Measurements from ENCODE around the gene GAA.
A peak's percentile ranks its signal among the peaks of the same experiment; 100 is the strongest.

GAA gene

GRCh38 chr17:80119271-80119791, 17.9 kb downstream of the GAA start:
- no peak for DNase-seq

DNA sequence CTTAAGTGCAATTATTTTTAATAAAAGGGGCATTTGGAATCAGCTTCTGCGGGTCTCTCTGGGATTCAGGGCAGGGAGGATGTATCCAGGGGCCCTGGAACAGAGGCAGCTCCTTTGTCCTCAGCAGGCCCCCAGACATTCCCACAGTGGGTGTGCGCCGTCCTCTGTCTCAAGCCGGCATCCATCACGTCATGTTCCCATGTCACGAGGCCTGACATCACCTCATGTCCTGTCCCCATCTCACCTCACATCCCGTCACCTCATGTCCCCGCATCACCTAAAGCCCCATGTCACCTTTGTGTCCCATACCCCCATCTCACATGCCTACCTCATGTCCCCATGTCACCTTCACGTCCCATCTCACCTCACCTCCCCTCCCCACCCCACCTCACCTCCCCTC, 18.5 kb downstream of the GAA start:
- DNase-seq, result no peak

- no peak for DNase-seq
Measured at GRCh38 chr17:80122026-80122575, 20.7 kb downstream of the GAA start.

DNA sequence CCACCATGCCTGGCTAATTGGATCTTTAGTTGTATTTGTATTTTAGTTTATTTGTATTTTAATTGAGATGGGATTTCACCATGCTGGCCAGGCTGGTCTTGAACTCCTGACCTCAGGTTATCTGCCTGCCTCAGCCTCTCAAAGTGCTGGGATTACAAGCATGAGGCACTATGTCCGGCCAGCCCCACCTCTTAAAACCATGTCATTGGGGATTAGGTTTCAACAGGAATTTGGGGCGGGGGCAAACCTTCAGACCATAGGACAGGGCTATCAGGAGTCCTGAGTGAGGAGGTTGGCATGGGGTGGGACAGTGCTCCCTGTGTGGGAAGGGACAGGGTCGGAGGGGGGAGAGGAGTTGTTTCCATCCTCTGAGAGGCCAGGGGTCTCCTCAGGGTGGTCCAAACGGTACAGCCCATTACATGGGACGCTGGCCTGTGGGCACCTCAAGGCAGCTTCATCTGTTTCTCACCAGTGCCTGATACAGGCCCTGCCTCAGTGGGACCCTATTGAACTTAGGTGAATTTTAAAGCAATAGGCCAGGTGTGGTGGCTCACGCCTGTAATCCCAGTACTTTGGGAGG, 21.6 kb downstream of the GAA start:
- no peak for DNase-seq

DNA sequence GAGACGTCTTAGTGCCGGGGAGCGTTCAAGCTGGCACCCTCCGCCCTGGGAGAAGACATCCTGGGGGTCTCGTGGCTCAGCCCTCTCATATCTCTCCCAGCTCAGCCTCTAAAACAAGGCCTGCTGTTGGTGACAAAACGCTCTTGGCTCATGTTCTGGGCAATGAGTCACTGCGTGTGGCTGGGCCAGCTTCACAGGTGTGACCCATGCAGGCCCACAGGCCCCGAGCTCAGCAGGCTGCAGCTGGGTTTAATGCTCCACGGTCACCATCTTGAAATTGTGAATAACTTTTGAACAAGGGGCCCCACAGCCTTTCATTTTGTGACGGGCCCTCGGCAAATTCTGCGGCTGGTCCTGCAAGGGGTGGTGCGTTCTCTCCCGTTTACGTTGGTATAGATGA, 22.4 kb downstream of the GAA start:
- DNase-seq, result no peak

- DNase-seq, result no peak
Measured at GRCh38 chr17:80124351-80124981, 23.1 kb downstream of the GAA start.

DNA sequence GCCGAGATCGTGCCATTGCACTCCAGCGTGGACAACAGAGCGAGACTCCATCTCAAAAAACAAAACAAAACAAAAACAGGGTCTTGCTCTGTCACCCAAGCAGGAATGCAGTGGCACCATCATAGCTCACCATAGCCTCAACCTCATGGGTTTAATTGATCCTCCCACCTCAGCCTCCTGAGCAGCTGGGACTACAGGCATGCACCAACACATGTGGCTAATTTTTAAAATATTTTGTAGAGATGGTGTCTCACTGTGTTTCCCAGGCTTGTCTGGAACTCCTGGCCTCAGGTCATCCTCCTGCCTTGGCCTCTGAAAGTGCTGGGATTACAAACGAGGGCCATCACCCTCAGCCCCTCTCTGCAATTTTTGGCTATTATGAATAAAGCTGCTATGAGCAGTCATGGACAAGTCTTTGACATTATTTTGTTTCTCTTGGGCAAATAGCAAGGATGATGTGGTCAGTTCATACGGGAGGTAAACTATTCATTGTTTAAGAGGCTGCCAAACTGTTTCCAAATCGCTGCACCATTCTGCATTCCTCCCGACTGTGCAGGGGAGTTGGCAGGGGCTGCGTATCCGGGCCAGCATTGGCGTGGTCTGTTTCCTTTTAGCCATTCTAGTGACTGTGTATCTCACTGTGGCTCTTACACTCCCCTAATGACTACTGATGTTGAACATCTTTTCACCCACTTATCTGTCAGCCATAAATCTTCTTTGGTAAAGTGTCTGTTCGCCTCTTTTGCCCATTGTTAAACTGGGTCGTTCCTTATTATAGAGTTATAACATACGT, 24.5 kb downstream of the GAA start:
- no peak for DNase-seq

- DNase-seq, result no peak
Measured at GRCh38 chr17:80126449-80126715, 25.0 kb downstream of the GAA start.

DNA sequence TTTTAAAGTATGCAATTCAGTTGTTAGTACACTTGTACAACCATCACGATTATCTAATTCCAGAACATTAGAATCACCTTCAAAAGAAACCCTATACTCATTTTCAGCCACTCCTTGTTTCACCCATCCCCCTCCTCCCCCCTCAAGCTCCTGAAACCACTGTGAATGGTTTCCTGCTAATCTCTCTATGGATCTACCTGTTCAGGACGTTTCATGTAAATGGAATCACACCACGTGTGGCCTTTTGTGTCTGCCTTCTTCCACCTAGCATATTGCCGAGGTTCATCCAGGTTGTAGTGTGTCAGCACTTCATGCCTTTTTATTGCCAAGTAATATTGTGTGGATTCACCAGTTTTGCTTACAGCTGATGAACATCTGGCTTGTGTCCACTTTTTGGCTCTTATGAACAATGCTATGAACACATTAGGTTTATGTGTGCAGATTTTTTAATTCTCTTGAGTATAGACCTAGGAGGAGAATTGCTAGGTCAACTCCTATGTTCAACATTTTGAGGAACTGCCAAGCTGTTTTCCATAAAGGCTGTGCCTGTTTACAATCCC, 27.7 kb downstream of the GAA start:
- no peak for DNase-seq

DNA sequence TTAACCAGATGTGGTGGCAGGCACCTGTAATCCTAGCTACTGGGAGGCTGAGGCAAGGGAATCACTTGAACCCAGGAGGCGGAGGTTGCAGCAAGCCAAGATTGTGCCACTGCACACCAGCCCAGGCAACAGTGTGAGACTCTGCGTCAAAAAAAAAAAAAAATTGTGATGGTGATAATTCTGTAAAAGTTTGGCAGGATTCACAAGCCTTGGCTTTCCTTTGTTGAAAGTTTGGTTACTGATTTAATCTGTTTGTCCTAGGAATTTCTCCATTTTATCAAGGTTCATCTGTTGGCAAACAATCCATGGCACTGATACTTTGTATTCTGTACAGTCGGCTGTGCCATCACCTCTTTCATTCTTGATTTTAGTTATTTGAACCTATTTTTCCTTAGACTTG, 29.6 kb downstream of the GAA start:
- no peak for DNase-seq

DNA sequence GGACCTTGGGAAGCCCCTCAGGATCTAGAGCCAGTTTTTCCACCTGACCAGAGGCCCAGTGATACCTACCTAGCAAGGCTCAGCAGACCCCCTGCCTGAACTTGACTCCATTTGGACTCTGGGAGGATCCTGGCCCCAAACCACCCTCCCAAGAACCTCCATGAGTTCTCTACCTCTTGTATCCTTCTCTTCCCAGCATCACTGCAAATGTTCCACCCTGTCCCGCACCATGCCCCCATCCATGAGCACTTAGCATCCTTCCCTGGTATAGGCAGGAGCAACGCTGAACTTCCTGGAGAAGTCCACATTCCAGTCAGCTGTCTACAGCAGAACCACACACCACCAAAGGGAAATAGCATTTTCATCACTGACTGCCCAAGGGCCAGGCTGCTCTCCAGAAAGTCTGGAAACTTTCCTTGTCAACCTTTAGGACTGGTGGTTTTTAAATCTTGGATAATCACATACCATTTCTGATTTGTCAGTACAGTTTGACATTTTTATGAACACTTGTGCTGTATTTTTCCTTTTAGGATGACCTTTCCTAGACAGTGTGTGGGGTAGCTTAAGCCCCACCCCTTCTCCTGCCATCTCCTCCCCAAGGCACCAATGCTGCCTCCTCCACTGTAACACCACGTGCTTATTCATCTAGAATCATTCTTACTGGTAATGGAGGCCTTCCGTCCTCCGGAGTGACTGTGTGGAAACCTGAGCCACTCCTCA, 31.7 kb downstream of the GAA start:
- DNase-seq, result no peak

- DNase-seq, result no peak
Measured at GRCh38 chr17:80133626-80133970, 32.2 kb downstream of the GAA start.

DNA sequence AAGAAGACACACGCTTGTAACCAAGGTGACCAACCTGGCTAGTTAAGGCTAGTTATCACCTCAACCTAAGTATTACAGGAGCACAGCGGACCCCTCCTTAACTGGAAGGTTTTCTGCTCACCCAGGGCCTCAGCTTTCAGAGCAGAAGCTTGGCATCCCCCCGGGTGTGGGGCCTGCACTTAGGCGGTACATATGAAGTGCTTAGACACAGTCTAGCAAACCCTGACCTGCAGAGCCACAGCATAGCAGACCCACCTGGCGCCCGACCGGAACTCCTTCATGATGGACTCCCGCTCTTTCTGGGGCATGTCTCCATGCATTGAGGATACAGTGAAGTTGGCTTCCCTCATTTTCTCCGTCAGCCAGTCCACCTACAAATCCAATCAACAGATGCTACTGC, 35.8 kb downstream of the GAA start:
- DNase-seq, result no peak

DNA sequence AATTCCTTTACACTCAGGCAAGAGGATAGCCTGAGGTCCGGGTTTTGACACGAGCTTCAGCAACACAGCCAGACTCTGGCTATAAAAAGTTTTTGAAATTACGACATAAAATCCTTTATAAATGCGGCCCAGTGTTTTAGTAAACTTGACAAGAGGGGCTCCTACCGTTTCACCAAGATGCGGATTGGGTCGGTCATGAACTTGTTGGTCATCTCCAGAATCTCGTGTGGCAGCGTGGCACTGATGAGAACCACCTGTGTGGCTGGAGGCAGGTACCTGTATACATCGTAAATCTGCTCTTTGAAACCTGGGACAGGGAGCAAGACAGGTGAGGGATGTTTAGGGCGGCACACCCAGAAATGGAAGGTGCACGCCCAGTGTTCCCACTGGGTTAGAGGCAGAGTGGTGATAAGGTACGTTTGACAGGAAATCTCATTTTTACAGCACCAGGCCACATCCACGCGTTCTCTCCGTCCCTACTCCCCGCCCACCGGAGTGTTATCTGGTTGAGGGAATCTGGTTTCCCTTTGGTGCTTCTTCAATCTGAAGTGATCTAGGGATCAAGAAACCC, 37.6 kb downstream of the GAA start:
- no peak for DNase-seq

DNA sequence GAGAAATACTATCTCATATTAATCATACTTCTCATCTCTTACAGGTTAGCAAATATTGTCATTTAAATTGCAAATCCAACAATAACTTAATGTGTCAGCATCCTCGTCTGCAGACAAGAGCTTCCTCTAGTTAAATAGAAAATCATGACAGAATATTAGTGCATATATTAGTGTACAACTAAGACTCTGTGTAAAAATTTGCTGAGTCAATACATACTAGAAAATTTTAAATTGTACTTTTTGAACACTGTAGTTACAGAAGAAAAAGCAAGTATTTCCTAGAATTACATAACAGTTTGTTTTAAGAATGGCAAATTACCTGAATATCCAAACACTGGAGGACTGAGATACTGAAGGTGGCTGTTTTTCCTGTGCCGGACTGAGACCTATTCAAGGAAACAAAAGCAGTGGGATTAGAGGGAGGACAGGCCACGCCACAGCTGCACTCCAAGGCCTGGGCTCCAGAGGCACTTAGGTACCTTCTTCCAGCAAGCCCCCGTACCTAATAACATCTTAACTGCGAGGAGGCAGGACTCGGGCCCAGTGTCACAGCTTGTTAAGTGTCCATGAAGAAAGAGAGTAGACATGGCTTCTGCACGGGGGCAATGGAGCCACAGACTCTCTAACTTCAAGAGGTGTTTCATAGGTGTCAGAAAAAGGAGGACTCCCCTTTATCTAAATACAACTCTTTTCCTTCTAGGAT, 40.2 kb downstream of the GAA start:
- DNase-seq, result no peak

DNA sequence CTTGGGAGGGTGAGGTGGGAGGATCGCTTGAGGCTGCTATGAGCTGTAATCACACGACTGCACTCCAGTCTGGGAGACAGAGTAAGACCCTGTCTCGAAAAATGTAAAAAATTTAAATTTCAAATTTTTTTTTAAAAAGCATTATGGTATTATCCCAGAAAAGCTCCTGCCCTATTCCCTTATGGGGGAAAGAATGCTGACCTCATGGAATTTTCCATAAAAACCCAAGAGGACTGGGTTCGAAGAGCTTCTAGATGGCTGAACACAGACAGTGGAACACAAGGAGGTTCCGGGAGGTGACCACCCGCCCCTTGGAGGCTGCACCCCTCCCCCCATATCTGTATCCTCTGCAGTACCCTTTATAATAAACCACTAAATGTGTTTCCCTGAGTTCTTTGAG, 41.5 kb downstream of the GAA start:
- DNase-seq, result no peak

DNA sequence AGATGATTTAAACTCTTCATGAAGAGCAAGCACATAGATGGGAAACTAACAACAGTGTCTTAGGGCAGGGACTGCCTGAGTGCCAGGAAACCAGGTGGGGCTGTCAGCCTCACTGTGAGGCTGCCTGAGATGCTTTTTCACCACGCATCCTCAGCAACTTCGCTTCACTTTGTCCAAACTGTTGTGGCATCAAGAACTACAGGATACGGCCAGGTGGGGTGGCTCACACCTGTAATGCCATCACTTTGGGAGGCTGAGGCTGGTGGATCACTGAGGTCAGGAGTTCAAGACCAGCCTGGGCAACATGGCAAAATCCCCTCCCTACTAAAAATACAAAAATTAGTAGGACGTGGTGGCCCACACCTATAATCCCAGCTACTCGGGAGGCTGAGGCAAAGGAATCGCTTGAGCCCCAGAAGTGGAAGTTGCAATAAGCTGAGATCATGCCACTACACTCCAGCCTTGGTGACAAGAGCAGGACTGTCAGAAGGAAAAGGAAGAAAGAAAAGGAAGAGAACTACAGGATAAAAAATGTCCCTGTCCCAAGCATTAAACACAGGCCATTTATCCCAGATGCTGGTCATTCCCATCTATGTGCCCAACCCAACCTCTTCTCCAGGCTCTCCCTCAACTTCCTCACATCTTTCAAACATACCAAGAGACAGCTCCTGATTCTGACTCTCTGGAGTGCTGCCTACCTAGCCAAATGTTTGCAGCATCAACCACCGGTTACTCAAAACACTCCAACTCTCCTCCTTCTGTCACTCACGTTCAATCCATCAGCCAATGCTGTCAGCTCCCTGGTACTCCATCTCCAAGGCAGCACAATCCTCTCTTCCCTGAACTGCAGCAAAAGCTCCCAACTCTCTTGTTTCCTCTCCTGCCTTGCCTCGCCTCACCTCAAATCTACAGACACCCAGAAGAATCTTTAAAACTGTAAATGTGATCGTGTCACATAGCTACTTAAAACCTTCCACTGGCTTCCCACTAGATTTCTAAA, 44.0 kb downstream of the GAA start:
- DNase-seq, result peak; percentile 17

DNA sequence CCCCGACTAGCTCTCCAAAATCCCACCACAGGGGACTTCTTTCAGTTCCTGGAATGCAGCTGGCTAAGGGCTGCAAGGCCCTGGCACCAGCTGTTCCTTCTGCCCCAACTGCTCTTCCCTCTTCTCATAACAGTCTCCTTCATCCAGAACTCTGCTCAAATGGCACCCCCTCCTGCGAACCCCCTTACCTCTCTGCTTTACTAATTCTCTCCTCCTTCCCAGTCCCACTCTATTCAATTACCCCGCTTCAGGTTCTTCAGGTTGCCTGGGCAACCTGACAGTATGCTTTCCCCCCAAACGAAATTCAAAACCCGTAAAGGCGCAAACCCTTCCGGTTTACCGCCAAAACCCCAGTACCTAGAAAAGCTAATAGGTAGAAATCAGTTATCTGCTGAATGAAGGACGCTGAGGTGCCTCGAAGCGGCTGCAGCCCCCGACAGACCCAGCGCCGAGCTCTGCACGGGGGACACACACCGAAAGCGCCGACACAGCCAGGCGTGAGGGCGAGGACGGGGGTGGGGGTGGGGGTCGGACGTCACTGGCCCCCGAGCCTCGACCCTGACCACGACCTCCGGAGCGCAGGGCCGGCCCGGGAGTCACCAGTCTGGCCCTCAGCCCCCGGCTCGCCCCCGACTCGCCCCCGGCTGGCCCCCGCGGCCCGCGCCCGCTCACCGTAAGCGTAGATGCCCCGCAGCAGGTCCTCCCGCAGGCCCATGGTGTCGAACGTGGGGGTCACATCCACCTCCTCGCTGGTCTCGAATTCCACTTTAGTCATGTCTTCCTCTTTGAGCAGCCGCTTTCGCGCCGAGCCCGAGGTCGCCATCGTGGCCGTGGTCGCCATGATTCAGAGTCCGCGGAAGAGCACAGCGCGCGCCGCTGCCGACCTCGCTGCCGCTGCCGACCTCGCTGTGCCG, 45.0 kb downstream of the GAA start:
- DNase-seq, result peak; percentile 15

GRCh38 chr17:80147035-80147822, 45.8 kb downstream of the GAA start, which contains the start of gene EIF4A3:
EIF4A3 (minus strand) TSS chr17:80147128; CDS start chr17:80146961, 167 bp downstream.
- DNase-seq, result peak; percentile 98
